Mucosa of descending colon (tissue), 3 donors: Measurements from ENCODE around the gene ACSL1. TPM values are rescaled to one million over a fixed set of nuclear protein-coding genes. Genes with fewer than 3 reads are reported as not detected.

Experiments
- ATAC-seq: fragments of 200-7000 bp; cut with Tn5 transposase; one replicate; pipeline ENCODE4 v1.9.1; 2020; ENCODE audit warnings: mild to moderate bottlenecking, moderate library complexity
- DNase-seq, 3 donors: peaks; one replicate each; pipeline ENCODE4 v3.0.0-alpha.2; 2020
- H3K36me3 ChIP-seq: fragments of 200-600 bp; one replicate; pipeline ENCODE4 v1.8.0; 2021; ENCODE audit warnings: low read depth, mild to moderate bottlenecking
- H3K4me1 ChIP-seq: fragments of 200-600 bp; one replicate; pipeline ENCODE4 v1.8.0; 2021; ENCODE audit warnings: low read depth, mild to moderate bottlenecking
- H3K4me3 ChIP-seq: fragments of 200-600 bp; one replicate; pipeline ENCODE4 v1.8.0; 2021; ENCODE audit warnings: mild to moderate bottlenecking
- H3K9me3 ChIP-seq: fragments of 200-600 bp; one replicate; pipeline ENCODE4 v1.8.0; 2021; ENCODE audit warnings: mild to moderate bottlenecking
- CTCF ChIP-seq: fragments of 200-600 bp; IDR thresholded peaks from one replicate; pipeline ENCODE4 v1.8.0; 2022; ENCODE audit warnings: antibody characterized with exemption, mild to moderate bottlenecking
- intact Hi-C, 2 donors: fragments of 100-400 bp; cut with DNase I in 1 of 2; cut with micrococcal nuclease in 1 of 2; formaldehyde crosslinking; loops; one replicate each; pipeline versions ENCODE4 v1.11.0 to v1.11.1; 2022; cut with DNase I, micrococcal nuclease
- total RNA-seq, 3 donors: library from RNA; stranded (reverse); fragmentation: NEBNext Ultra II Directional in 2 of 3; extraction: Animal tissue kit (Norgen Biotek cat#: 25700) in 2 of 3; gene quantifications; one replicate each; pipeline versions ENCODE4 v1.2.1 to v1.2.4, GENCODE V29; 2021 to 2023
- donor health status: DM: no; HTN: no; CAD: no; lungs with moderate emphysema.
- donor health status: DM: no; HTN: no; CAD: no.
- donor health status: DM: no; HTN: yes; CAD: no.

ACSL1 gene
- total RNA-seq, 3 donors from 2014 or later = 37.4 to 51.4 (median 39.0) TPM

GRCh38 chr4:184801781-184802696, 23.7 kb downstream of the ACSL1 start:
- H3K4me3 ChIP-seq = no peak overlapping the region
- DNase-seq = no peak
- intact Hi-C loops = no loop called here
- no peaks in the 10 kb centered on the region for H3K36me3 ChIP-seq
- no peaks in the 10 kb centered on the region for H3K9me3 ChIP-seq
- ATAC-seq = no peak
- TF ChIP-seq CTCF = no peak
- H3K4me1 ChIP-seq = peaks cover 14% of the 10 kb centered on the region

DNA sequence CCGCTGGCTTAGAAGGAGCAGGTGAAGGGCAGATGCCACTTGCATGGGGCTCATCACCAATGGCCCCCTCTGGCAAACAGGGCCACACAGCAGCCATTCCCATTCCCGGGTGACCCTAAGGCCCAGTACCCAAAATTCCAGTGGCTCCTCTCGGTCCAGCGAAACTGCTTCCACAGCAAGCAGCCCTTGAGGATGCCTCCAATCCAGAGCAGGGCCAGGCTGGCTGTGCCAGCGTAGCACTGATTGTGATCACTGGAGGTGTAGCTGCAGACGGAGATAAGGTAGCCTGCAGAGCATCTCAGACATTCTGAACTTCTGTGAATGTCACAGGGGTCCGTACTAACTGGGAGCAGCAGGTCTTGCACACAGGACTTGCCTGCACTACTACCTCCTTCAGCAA, 27.3 kb downstream of the ACSL1 start:
- ATAC-seq (no peak), DNase-seq (no peak)
- H3K4me3 ChIP-seq = no peak overlapping the region
- no peaks in the 10 kb centered on the region for H3K9me3 ChIP-seq
- intact Hi-C loops = no loop called here
- H3K36me3 ChIP-seq = no peaks in the 10 kb centered on the region
- TF ChIP-seq CTCF = no peak
- no peaks in the 10 kb centered on the region for H3K4me1 ChIP-seq

- DNase-seq = no peak
- H3K9me3 ChIP-seq = no peaks in the 10 kb centered on the region
- H3K36me3 ChIP-seq = no peaks in the 10 kb centered on the region
- no peak for TF ChIP-seq CTCF
- H3K4me1 ChIP-seq = no peaks in the 10 kb centered on the region
- H3K4me3 ChIP-seq = no peak overlapping the region
- no peak for ATAC-seq
- intact Hi-C loops = no loop called here
Measured at GRCh38 chr4:184796906-184797305, 28.9 kb downstream of the ACSL1 start.

- H3K4me1 ChIP-seq = no peaks in the 10 kb centered on the region
- no peak for ATAC-seq
- intact Hi-C loops = no loop called here
- no peaks in the 10 kb centered on the region for H3K9me3 ChIP-seq
- no peak overlapping the region for H3K4me3 ChIP-seq
- H3K36me3 ChIP-seq = no peaks in the 10 kb centered on the region
- no peak for TF ChIP-seq CTCF
- DNase-seq = no peak
Measured at GRCh38 chr4:184795214-184795844, 30.4 kb downstream of the ACSL1 start.

DNA sequence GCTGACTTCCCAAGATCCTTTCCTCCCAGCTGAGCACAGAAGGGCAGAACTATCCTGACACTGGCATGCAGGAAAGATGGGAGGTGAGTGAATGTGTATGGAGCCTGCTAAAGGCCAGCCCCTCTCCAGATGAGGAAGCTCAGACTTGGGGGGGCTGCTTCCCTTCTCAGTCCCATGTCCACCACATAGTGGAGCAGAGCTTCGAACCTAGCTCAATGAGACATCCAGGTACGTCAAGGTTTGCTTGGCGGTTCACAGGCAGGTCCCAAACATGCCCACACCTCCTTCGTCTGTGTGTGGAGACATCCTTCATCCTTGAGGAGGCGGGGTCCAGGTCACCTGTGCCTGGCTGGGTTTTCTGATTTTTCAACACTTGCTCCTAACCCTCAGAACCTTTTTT, 31.3 kb downstream of the ACSL1 start:
- intact Hi-C loops = no loop called here
- no peaks in the 10 kb centered on the region for H3K36me3 ChIP-seq
- H3K4me1 ChIP-seq = no peaks in the 10 kb centered on the region
- ATAC-seq (no peak), DNase-seq (no peak)
- H3K4me3 ChIP-seq = no peak overlapping the region
- no peak for TF ChIP-seq CTCF
- no peaks in the 10 kb centered on the region for H3K9me3 ChIP-seq
